HG03097 (cell line): ENCODE data around the gene MCF2L2.

Experiments used
- ATAC-seq: cut with Tn5 transposase; IDR thresholded peaks from one replicate; pipeline ENCODE4 v1.9.1; 2021; ENCODE audit not compliant: unreplicated experiment, low FRiP score

The MCF2L2 gene

GRCh38 chr3:183215591-183216202 lies 212.7 kb downstream of the MCF2L2 start:
- no peak for ATAC-seq

DNA sequence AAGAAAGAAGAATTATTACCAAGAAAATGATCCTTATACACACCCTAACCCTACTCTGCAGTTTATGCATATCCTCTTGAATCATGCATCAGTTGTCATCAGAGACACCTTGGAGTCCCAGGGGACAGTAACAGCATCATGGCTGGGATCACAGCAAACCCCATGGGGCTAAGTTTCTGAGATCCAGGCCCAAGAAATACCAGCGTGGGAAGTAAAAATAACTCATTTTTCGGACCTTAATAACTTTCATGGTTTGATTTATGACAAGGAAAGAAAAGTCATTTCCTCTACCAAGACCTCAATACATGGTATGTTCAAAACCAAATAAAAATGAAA lies 214.2 kb downstream of the MCF2L2 start:
- no peak for ATAC-seq

GRCh38 chr3:183213415-183214276 lies 214.8 kb downstream of the MCF2L2 start:
- no peak for ATAC-seq

DNA sequence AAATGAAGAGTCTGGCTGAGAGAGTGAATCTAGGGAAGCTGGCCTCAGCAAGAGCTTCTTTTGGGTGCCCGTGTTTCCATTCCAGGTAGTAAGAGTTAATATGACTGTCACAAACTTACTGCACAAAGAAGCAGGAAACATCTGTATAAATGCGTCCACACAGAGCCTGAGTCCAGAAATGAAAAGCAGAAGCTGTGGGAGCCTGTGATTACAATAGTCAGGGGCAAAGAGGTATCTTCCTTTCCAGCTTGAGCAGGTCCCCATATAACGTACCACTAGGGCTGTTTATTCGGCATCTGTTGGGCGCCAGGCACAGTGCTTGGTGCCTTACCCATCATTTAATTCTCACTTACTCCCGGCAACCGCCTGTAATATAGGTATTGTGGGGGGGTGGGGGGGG lies 215.9 kb downstream of the MCF2L2 start:
- ATAC-seq = no peak

DNA sequence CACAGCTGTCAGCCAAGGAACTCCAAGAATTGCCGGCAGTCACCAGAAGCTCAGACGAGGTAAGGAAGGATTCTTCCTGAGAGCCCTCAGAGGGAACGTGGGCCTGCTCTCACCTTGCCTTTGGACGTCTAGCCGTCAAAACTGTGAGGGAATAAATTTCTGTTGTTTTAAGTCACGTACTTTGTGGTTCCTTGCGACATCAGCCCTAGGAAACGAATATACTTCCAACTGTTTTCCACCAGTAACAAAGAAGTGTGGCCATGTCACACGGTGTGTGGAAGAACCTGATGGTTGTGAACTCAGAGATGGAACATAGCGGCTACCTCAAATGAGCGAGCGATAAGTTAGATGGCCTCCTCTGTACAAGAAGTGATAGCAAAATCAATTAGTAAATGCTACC lies 216.3 kb downstream of the MCF2L2 start:
- ATAC-seq = no peak

DNA sequence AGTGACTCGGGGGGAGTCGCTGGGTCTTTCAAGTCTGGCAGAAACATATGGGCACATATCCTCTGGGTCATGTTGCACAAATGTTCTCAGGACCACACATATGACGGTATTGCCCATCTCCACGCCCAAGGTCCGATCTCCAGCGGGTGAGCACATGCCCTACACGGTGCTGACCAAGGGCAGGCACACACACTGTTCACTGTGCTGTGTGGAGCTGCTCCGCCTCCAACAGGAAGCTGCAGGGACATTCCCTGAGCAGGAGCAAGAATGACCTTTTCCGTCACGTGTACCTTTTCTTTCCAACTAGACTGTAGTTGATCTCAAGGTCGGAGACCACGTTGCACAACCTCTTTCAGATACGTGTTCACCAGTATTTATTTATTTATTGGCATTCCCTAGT lies 217.1 kb downstream of the MCF2L2 start:
- ATAC-seq = no peak

- no peak for ATAC-seq
These were observed 217.5 kb downstream of the MCF2L2 start for GRCh38 chr3:183210862-183211341.

GRCh38 chr3:183210341-183210740 lies 218.1 kb downstream of the MCF2L2 start:
- ATAC-seq = no peak

GRCh38 chr3:183208800-183209199 lies 219.6 kb downstream of the MCF2L2 start:
- ATAC-seq = no peak

DNA sequence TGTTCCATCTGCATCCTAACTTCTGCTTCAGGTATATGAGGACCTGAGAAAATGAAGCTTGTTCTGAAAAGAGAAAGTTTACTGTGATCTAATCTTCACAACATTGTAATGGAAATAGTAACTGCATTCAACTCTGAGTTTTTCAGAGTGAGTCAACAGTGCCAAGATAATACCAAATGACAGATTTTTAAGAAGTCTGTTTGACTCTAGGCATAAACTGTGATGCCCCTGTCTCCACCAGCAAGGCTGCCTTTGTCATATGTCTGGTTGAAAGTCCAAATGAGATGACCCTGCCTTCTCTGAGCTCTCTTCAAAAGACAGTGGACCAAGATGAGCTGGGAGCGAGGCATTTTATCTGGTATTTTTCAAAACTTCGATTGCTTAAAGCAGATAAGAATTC lies 220.2 kb downstream of the MCF2L2 start:
- ATAC-seq = no peak

- no peak for ATAC-seq
These were observed 224.7 kb downstream of the MCF2L2 start for GRCh38 chr3:183203670-183204069.

DNA sequence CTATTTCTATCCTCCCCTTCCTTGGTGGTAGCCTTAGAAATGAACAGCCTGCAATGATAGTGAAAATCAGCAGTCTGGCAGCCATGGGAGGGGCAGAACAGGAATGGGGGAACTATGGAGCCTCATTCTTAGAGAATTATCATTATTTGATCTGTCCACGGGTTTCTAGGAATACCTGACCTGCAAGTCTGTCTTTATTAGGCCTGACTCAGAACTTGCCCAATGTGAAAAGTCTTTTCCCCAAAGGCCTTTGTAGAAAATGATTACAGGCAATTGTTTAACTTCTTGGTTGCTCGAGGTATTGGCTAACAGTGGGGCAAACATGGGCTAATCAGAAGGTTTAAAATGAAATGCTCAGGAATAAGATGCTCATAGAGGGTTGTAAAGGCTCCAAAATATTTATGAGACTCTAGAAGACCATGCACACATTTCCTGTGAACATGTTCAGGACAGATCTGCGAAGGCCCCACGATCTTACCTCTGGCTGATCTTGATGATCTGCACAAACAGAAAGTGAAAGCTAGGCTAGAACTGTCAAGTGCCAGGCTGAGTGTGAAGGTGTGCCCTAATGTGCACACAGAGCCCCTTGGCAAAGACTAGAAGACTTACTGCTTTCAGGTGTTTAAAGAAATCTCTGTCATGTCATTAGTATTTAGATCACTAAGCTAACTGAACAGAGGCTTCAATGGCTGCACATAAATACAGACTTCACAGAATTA lies 226.3 kb downstream of the MCF2L2 start:
- ATAC-seq = no peak

DNA sequence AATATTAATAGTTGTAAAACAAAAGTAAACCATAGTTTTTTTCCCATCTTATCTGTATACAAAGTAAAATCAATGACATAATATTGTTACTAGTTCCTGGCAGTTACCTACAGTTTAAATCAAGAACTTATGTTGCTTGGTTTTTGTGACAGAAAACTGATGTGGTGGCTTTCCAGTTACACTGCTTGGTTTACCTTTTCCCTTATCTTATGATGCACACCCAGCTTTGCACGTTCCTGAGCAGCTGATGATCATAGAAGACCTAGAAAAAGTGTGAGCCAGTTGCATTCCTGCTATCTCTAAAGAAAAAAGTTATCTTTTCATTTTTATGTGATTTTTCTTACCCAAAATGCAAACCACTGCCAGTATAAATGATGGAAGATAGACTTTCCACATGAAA lies 229.5 kb downstream of the MCF2L2 start:
- ATAC-seq = no peak

DNA sequence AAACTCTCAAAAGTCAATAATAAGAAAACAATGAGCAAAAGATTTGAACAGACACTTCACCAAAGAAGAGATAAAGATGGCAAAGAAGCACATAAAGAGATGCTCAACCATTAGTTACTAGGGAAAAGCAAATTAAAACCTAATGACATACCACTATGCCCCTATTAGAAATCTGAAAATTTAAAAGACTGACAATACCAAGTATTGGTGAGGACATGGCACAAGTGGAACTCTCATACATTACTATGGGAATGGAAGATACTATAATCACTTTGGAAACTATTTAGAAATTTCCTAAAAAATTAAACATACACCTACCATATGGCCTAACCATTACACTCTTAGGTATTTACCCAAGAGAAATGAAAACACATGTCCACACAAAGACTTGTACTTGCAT lies 230.7 kb downstream of the MCF2L2 start:
- no peak for ATAC-seq

DNA sequence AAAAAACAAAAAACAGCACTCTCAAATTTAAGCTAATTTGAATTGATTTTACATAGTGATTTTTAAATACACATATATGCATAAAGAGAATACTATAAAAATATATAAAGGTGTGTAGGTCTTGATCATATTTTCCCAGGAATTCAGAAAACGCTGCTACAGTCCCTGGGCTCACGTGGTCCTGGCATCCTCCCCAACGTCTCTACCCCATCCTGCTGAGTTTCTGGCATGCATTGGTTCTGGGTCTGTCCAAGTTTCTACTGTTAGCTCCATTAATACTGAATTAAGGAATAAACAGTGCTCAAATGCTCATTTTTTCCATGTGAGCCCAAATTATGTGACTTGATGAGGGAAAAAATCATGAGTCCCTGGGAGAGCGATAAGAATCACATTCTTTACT lies 233.2 kb downstream of the MCF2L2 start:
- no peak for ATAC-seq

DNA sequence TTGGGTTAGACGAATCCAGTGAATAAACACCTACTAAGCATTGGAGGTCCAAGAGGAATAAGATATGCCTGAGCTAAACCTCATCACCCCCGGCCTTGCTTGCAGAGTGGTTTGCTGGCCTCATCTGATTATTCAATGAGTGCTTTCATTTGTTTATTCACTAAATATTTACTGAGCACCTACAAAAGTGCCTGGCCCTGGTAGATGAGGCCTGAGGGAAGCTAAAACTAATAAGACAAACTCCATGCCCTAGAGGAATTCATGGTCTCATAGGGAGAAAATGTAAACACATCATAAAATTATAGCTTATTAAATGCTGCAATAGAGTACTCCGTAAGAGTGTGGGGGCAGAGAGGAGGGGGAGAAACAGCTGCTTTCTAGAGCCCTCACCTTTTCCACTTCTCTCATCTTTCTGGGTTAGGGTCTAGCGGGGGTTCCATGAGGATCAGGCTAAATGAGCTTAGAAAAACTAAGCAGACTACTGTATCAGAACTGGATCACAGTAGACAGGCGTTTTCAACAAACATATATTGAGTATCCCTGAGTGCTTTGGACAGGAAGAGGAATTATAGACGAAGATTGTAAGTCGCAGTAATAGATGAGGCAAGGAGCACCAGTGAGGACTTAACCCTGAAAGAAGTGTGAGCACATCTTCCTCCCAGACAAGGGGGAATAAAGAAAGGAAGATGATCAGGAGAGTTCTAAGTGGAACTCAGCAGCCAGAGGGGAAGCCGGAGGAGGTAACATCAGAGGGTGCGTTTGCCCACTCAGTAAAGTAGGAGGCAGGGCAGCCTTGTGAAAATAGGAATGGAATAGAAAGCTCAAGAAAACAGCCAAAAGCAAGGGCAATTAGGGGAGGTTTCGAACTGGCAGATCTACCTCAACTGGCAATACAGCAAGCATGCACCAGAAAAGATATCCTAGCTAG lies 234.4 kb downstream of the MCF2L2 start:
- no peak for ATAC-seq

- no peak for ATAC-seq
These were observed 235.6 kb downstream of the MCF2L2 start for GRCh38 chr3:183192650-183193300.

DNA sequence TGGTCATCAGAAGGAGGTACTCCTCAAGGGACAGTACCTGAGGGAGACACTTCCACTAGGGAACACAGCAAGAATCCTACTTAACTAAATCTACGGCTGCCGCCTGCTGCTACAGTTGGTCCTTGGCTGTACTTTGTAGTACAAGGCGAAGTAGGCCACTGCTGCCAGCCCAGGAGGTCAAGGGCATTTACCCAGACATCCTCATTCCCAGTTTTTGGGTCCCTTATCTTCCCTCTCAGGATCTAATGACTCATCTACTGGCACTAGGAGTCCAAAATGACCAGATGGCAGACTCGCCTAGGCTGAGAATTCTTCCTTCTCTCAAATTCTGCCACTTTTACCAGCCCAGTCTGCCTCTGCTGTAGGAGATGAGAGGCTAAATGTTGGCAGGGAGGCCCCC lies 238.8 kb downstream of the MCF2L2 start:
- no peak for ATAC-seq

DNA sequence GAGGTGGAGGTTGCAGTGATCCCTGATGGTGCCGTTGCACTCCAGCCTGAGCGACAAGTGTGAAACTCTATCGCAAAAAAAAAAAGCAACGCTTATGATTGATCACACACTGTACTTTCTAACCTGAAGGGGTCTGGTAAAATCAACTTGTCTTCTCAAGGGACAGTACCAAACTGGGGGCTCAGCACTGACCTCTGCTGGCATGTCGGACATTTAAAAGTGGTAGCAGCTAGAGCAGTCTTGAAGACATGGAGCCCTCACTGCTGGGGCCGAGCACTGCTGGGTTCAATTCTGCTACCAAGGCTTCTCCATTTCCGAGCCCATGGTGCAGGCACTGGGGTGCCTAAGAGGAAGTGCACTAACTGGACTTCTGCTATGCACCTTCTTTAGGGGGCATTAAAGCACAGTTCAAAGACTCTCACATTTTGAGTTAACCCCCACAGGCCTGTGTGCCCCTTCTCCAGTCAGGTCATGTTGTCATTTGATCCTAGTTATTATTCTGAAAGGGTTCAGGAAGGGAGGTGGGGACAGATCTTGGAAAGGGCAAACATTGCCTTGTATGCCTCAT lies 239.4 kb downstream of the MCF2L2 start:
- no peak for ATAC-seq

DNA sequence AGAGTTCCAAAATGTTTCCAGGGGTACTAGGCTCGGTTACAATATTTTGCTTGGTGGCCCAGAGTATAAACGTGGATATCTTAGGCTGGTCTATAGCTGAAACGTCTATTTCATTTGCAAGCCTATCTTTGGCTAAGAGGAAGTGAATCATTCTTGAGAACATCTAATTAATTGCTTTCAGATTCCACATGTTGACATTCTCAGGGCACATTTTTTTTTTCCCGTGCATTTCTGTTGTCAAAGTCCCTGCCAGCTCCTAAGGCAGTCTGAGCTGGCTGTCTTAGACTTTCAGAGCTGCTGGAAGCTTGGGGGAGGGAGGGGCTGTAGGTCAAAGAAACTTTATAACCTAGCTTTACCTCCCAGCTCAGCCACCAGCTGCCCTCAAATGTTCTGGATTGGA lies 242.7 kb downstream of the MCF2L2 start:
- no peak for ATAC-seq
